Hepatic stellate cell (primary cell): ENCODE results near the gene WDR90.
A peak's percentile ranks its signal among the peaks of the same experiment; 100 is the strongest.

Experiments used
- DNase-seq: peaks from one replicate; pipeline ENCODE4 v3.0.0; 2011; ENCODE audit warnings: low spot score

The WDR90 gene

GRCh38 chr16:626787-627453 lies 22.2 kb upstream of the WDR90 start:
- DNase-seq, result peak; percentile 99

DNA sequence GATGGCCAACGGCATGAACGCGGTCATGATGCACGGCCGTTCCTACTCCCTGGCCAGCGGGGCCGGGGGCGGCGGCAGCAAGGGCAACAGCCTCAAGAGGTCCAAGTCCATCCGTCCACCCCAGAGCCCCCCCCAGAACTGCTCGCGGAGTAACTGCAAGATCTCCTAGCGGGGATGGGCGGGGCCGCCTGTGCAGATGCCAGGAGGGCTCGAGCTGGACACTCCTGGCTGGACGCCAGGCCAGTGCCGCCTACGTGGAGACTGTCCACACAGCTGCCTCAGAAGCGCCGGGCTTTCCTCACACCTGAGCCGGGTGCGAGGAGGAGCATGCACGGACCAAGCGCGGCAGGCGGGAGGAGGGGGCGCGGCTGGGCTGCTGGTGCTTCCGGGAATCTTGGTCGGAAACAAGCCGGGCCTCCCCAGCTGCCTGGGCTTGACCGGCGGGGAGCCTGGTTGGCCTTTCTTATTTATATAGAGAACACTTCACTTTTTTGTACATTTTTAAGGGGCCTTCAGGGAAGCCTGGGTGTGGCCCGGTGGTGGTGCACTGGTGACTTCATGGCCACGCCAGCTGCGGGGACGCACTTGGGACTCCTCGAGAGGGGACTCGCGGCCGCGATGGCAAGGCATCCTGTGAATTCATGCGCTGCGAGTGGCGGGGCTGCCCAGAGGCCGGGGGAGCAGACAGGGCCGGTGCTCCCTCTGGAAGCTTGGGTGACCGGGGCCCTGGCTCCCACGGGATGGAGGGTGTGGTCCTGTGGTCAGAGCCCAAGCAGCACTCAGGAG lies 21.5 kb upstream of the WDR90 start:
- DNase-seq, result no peak

DNA sequence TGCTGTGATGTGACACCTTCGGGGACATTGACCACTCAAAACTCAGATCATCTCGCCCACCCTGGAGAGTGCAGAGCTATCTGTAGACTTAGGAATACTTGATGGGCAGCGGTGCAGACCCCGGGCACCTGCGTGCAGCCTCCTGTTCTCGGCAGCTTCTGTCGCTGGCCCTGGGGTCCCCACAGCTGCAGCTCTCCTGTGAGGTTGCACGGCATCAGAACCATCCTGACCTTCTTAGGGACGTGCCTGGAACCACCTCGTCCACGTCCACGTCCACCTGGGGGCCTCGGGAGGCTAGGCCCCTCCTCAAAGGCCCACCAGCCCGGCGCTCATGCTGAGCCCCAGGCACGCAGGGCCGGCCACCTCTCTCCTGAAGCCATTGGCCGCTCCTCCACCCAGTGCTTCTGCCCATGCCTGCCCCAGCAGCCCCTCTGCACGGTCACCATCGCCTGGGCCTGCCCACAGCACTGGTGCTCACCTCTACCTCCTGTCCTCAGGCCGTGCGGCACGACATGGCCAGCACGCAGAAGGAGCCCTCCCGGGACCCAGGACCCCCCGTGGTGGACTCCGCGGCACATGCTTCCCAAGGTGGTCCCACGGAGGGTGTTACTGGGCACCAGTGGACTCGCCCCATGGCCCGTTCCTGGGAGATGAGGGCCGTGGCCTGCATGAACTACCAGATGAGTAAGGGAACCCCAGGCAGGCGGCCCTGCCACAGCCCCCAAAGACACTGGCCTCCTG lies 20.7 kb upstream of the WDR90 start:
- DNase-seq, result no peak

DNA sequence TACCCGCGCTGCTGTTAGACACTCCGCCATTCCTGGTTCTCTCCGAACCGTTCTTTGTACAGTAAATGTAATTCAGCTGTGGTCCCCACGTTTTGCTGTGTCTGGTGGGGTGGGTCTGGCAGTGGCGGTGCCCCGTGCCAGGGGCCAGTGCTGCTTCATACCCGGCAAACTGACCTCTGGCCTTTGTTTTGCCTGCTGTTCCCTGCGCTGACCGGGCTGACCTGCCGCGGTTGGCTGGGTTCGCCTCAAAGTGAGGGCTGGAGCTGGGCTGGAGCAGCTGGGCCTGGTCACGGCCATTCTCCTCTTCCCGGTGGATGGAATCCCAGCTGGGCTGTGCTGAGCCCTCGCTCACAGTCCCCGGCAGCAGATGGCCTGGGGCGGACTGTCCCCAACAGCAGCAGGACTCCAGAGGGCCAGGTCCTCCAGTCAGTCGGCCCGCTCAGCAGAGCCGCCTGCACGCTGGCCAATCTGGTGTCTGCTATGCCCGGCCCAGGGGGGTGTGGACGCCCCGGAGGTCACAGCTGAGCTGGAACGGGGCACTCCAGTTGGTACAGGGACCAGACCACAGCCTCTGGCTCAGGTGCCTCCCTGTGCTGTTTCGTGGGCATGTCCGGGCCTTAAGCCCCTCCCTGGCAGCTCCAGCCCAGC lies 19.9 kb upstream of the WDR90 start:
- no peak for DNase-seq

DNA sequence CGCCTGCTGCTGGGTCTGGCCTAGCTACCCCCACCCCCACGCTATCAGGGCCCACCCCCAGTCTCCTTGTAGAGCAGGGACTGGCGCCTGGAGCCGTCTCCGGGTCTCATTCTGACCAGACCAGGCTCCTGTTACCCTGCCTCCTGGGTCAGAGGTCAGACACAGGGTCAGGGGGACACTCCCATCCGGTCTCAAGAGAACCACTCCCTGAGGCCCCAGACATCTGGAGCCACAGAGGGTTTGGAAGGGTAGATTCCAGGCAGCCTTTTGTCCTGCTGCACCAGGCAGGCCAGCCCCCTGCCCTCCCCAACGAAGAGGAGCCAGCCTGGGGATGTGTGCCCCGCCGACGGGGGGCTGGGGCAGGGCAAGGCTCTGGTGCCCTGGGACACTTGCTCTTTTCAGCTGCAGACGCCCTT lies 19.3 kb upstream of the WDR90 start:
- no peak for DNase-seq

GRCh38 chr16:630249-630814 lies 18.8 kb upstream of the WDR90 start:
- DNase-seq, result no peak

GRCh38 chr16:630815-631405 lies 18.3 kb upstream of the WDR90 start, which contains the start of gene WFIKKN1:
WFIKKN1 (plus strand) TSS chr16:630985; CDS start chr16:631254, 269 bp downstream.
- no peak for DNase-seq

DNA sequence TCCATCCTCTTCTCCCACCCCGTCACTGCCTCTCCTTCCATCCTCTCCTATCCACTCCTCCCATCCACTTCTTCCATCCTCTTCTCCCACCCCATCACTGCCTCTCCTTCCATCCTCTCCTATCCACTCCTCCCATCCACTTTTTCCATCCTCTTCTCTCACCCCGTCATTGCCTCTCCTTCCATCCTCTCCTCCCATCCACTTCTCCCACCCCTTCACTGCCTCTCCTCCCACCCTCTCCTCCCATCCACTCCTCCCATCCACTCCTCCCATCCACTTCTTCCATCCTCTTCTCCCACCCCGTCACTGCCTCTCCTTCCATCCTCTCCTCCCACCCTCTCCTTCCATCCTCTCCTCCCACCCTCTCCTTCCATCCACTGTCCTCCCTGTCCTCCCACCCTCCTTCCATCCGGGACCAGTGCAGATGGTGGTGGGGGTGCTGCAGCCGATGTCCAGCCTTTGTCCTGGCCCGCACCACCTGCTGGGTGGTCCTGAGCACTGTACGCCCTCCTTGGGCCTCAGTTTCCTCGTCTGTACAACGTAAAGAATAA lies 17.3 kb upstream of the WDR90 start:
- no peak for DNase-seq

DNA sequence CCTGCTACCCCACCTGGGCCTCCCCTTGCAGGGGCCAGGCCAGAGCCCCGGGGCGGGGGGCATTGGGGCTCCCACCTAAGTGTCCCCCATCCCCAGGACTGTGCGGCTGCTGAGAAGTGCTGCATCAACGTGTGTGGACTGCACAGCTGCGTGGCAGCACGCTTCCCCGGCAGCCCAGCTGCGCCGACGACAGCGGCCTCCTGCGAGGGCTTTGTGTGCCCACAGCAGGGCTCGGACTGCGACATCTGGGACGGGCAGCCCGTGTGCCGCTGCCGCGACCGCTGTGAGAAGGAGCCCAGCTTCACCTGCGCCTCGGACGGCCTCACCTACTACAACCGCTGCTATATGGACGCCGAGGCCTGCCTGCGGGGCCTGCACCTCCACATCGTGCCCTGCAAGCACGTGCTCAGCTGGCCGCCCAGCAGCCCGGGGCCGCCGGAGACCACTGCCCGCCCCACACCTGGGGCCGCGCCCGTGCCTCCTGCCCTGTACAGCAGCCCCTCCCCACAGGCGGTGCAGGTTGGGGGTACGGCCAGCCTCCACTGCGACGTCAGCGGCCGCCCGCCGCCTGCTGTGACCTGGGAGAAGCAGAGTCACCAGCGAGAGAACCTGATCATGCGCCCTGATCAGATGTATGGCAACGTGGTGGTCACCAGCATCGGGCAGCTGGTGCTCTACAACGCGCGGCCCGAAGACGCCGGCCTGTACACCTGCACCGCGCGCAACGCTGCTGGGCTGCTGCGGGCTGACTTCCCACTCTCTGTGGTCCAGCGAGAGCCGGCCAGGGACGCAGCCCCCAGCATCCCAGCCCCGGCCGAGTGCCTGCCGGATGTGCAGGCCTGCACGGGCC lies 16.5 kb upstream of the WDR90 start:
- DNase-seq, result no peak

GRCh38 chr16:633336-634050 lies 15.7 kb upstream of the WDR90 start:
- no peak for DNase-seq

DNA sequence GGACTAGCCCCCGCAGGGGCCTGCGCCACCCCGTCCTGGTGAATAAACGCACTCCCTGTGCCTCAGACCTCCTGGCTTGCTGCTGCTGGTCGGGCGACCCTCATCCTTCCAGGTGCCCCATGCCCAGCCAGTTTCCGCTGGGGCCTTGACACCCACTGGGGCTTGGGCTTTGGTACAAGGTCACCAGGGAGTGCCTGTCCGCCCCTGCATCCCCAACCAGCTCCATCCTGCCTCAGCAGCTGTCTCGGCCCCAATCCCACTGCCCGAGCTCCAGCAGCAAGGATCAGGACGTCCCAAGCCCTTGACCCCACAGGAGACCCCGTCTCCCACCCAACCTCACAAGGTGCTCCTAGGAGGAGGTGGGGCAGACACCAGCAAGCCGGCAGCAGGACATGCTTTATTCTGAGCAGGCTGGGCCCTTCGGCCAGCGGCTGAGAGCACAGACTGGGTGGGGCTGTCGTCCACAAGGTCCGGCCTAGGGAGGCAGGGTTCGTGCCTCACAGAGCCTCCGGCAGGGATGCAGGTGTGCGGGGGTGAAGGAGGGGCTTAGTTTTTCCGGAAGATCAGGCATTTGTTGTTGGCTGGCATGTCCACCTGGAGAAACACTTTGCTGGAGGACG lies 15.0 kb upstream of the WDR90 start:
- DNase-seq, result no peak

DNA sequence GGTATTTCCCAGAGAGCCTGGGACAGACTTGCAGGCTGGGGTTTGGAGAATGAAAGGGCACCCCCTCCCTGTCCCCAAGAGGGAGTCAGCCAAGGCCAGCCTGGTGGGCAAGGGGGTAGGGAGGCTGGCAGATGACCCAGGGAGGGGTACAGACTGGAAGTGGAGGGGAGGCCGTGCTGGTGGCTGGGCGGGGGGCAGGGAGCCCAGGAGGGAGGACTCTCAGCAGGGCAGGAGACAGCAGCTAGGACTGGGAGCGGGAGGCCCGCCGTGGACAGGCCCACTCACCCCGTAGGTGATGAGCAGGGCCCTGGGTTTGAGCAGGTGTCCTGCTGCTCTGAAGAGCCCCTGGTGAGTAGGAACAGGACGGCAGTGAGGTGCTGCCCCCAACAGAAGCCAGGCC lies 14.2 kb upstream of the WDR90 start:
- no peak for DNase-seq

DNA sequence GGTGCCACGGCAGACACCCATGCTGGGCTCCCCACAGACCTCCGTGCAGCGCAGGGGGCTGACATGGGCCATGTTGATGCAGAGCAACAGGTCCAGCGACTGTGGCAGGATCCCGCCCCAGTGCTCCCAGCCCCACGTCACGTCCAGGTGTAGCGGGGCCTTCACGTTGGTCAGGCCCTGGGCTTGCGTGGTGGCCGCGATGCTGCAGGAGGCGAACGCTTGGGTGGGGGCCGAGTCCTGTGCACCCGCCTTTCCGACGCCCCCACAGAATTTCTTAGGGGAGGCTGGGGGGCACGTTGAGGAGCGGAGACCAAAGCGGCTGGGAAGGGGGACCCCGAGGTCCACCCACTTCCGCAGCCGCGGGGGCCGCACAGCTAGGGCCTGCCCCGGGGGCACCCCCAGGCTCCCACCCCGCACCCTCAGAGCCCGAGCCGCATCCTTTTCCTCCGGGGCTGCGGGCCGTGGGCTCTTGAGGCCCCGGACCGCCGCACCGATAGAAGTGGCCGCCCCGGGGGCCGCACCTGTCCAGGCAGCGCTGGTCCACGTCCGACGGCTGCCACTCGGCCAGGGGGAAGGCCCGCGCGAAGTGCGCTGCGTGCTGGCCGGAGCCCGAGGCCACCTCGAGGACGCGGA lies 13.5 kb upstream of the WDR90 start:
- no peak for DNase-seq

DNA sequence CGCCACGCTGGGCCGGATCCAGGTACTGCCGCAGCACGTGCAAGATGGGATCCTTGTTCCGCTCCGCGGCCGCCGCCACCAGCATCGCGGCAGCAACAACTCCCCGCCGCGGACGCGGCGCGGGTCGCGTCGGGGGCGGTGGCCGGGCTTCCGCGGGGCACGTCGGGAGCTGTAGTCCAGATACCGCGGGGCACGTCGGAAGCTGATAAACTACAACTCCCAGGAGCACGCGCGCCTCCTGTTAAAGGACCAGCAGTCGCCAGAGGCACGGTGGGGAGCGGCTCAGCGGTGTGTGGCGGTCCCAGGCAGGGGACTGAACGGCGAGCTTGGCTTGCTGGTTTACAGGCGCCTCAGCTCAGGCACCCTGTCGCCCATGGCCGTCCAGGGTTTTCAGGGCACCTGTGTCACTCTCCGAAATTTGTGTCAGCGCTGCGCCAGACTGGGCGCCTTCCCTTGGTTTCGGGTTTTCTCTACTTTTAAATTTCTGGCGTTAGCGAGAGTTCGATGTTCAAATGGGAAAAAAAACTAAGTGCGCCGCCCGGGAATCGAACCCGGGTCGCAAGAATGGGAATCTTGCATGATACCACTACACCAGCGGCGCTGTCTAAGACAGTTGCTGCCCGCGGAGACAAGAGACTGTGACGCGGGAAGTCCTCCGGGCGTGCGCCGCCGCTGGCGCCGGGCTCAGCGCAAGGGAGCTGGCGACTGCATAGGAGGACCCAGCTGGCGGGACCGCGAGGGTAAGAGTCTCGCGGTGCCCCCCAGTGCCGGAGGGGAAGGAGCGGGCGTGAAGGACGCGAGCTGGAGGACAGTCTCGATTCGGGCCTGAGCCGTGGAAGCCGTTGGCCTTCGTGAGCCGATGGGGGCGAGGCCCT lies 12.7 kb upstream of the WDR90 start, which contains the start of gene METTL26:
TSS of gene METTL26 (minus strand) at position 100 of the 875 bp plus-strand sequence. CDS start at position 85, 15 bp downstream.
- DNase-seq, result peak; percentile 97

DNA sequence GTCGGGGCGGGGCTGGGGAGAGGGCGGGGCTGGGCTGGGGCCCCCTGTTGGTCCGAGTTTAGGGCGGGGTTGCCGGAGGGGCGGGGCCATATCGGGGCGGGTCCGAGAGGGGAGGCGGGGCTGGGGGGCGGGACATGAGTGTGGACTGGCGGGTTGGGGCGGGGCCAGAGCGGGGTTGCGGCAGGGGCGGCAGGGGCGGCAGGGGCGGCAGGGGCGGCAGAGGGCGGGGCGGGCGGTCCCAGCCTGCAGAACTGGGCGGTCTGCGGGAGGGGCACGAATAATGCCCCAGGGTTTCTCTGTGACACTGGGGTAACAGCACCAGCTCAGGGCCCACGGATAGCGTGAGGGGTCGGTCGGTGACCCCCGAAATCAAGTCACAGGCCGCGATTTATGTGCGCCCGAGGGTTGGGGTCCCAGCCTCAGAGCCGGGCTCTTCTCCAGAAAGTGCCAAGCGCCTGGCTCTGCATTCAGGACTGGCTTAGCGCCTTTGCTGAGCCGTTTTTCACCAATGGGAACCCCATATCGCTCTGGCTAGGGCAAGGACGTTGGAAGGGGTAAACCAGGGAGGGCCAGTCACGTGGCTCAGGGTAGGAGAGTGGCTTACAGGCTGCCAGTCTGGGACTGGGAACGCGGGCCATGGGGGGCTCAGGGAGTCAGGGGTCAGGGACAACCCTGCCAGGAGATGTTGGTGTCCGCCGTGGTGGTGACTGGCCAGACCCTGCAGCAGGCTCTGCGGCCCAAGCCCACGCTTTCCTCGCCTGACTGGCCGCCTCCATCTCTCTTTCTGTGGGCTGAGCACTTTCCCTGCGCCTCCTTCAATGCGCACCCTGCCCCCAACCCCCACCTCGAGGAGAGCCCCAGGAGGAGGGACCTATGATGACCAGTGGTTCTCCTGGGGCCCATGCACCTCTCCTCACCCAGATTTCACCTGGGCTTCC lies 11.8 kb upstream of the WDR90 start:
- DNase-seq, result peak; percentile 99

DNA sequence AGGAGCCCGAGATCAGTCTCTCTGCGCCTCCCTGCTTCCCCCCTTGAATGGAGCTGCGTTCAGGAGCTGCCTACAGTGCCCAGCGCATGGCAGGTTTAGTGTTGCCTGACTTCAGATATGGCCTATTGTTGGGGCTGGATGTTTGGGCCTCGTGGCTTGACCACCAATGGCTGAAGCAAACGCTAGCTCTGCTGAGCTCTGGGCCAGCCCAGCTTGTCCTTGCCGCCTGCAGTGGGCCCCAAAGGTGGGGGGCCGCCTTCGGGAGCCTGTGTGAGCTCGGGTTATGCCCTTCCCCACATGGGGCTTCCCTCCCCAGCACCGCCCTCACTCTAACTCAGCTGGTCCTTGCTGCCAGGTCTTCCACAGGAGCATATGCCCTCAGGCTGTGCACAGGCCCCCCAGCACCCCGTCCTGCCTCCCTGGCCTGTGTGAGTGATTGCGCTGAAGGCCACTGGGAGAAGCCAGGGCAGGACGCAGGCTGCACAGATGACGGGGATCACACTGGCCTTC lies 11.1 kb upstream of the WDR90 start:
- no peak for DNase-seq
